ENCODE data around the gene AKT2.

GRCh38 chr19:40216777-40217026, 68.4 kb downstream of the AKT2 start:
- TF ChIP-seq, protein P1, sequence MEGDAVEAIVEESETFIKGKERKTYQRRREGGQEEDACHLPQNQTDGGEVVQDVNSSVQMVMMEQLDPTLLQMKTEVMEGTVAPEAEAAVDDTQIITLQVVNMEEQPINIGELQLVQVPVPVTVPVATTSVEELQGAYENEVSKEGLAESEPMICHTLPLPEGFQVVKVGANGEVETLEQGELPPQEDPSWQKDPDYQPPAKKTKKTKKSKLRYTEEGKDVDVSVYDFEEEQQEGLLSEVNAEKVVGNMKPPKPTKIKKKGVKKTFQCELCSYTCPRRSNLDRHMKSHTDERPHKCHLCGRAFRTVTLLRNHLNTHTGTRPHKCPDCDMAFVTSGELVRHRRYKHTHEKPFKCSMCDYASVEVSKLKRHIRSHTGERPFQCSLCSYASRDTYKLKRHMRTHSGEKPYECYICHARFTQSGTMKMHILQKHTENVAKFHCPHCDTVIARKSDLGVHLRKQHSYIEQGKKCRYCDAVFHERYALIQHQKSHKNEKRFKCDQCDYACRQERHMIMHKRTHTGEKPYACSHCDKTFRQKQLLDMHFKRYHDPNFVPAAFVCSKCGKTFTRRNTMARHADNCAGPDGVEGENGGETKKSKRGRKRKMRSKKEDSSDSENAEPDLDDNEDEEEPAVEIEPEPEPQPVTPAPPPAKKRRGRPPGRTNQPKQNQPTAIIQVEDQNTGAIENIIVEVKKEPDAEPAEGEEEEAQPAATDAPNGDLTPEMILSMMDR (IDR thresholded peaks at IDR 0.05) = no peak
- peak; percentile 71 for TF ChIP-seq EZH2 (IDR thresholded peaks at IDR 0.05)
- TF ChIP-seq EZH2phosphoT487 (IDR thresholded peaks at IDR 0.05) = peak; percentile 4
